Stimulated activated CD4-positive, alpha-beta T cell treated with anti-CD3 and anti-CD28 coated beads, Interleukin-15, amount 100 ng/mL, for 48 hours (primary cell): ENCODE data around the gene CREBBP.

Source experiments
- DNase-seq, 2 donors: peaks; one replicate each; pipeline ENCODE4 v3.0.0-alpha.2; 2020; ENCODE audit warnings: low read depth in 2 of 2

The CREBBP gene

GRCh38 chr16:3856367-3857141 is 24.0 kb downstream of the CREBBP start:
- DNase-seq, result no peak

- DNase-seq, result no peak
These were observed 25.6 kb downstream of the CREBBP start for GRCh38 chr16:3854750-3855541.

DNA sequence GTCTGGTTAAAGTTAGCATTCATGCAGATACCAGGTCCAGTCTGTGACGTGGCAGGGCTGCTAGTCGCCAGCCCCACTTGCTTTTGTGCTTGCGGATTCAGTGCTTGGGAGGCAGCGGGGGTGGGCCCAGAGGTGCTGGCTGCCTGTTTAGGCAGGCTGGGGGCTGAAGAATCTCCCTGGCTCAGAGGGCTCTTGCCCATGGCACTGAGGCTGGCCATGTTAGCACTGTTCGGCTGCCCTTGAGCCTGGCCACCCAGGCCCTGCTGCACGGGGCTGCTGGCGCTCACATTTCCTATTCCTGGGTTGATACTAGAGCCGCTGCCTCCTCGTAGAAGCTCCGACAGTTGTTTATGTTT is 30.0 kb downstream of the CREBBP start:
- DNase-seq, result no peak

GRCh38 chr16:3849751-3850543 is 30.6 kb downstream of the CREBBP start:
- no peak for DNase-seq

DNA sequence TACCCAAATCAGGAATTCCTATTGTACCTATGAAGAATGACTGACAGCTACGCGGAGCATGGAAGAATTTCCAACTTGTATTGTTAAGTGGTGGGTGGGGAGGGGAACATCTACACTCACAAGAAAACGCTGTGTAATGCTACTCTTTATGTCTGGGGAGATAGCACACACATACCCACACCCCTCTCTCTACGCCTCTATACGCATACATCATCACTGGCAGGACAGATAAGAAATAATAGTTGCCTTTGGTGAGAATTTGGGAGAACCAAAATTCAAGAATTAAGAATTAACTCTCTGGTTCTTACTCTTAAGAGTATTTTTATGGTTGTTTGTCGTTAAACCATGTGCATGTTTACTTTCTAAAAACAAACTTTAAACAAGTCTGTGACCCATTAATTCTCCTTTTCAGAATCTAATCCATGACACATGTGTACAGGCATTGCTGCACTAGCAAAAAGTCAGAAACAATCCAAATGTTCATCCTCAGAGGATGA is 33.9 kb downstream of the CREBBP start:
- no peak for DNase-seq

- DNase-seq, result no peak
These were observed 34.4 kb downstream of the CREBBP start for GRCh38 chr16:3846087-3846486.

GRCh38 chr16:3842994-3843393 is 37.5 kb downstream of the CREBBP start:
- no peak for DNase-seq

DNA sequence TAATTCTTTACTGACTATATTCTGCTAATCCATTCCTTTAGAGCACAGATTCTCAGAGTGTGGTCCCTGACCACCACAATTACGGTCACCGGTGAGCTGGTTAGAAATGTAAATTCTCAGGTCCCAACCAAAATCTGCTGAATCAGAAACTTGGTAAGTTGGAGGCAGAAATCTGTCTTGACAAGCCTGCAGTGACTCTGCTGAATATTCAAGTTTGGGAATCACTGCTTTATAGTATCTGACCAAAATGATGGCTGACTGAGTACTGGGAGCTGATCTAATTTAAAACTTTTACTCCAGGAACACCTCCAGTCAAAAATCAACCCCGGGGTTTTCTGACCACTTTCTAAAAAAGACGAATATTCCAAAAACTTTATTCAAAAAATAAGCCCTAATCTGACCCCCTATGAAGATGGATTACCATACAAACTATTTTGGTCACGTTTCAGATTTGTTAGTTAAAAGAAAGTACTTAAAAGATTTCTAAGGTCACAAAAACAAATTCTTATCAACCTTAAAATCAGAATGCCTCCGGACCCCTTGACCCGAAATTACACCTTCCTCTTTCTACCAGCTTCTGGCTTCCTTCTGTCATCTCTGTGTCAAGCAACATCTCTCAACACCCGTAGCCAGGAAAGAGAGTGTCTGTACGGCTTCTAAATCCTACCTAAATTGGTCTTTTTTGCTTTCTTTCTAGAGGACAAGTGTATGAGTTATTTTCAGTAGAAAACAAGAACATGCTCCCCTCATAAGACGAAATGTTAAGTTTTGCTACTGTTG is 38.6 kb downstream of the CREBBP start:
- DNase-seq, result no peak

DNA sequence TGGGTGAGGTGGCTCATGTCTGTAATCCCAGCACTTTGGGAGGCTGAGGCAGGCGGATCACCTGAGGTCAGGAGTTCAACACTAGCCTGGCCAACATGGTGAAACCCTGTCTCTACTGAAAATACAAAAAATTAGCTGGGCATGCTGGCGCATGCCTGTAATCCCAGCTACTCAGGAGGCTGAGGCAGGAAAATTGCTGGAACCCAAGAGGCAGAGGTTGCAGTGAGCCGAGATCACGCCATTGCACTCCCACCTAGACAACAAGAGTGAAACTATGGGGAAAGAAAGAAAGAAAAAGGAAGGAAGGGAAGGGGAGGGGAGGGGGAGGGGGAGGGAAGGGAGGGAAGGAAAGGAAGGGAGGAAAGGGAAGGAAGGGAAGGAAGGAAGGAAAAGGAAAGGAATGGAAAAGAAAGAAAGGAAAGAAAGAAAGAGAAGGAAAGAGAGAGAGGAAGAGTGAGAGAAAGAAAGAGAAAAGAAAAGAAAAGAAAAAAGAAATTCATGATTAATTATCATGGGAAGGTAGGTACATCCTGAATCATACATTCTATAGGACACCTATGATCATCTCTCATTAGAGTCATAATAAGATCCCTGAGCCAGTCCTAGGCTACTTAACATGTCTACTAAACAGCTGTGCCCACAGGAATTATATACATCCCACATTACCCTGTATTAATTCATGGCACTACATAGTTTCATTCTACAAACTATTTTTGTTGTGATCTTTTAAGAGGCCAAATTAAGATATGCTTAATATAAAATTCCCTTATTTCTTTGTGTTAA is 40.9 kb downstream of the CREBBP start:
- DNase-seq, result no peak

- no peak for DNase-seq
These were observed 41.7 kb downstream of the CREBBP start for GRCh38 chr16:3838600-3839401.

- no peak for DNase-seq
These were observed 42.5 kb downstream of the CREBBP start for GRCh38 chr16:3837851-3838586.

DNA sequence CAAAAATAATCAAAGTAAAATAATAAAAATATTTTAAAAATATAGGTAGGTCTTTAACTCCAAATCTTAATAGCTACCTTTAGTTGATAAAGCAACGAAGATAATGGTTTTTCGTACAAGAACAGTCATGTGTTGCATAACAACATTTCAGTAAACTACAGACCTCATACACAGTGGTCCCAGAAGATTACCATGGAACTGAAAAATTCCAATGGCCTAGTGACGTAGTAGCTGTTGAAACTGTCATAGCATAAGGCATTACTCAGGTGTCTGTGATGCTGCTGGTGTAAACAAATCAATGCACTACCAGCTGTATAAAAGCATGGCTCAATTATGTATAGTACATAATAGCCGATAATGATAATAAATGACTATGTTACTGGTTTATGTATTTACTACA is 43.9 kb downstream of the CREBBP start:
- no peak for DNase-seq

DNA sequence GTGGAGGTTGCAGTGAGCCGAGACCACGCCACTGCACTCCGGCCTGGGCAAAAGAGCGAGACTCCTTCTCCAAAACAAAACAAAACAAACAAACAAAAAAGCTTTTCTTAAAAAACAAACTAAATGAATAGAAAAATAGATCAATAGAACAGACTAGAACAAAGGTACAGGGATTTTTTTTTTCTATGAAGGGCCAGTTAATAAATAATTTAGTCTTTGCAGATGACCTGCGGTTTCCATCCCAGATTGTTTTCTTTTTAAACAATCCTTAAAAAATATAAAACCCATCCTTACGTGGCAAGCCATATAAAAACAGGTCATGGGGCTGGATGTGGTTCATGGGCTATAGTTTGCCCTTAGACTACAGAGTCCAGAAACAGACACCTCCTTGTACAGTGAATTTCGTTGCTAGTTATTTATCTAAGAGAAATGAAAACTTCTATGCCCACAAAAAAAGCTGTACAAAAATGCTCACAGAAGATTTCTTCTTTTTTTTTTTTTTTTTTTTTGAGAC is 45.4 kb downstream of the CREBBP start:
- no peak for DNase-seq

- no peak for DNase-seq
These were observed 47.8 kb downstream of the CREBBP start for GRCh38 chr16:3832668-3833067.

DNA sequence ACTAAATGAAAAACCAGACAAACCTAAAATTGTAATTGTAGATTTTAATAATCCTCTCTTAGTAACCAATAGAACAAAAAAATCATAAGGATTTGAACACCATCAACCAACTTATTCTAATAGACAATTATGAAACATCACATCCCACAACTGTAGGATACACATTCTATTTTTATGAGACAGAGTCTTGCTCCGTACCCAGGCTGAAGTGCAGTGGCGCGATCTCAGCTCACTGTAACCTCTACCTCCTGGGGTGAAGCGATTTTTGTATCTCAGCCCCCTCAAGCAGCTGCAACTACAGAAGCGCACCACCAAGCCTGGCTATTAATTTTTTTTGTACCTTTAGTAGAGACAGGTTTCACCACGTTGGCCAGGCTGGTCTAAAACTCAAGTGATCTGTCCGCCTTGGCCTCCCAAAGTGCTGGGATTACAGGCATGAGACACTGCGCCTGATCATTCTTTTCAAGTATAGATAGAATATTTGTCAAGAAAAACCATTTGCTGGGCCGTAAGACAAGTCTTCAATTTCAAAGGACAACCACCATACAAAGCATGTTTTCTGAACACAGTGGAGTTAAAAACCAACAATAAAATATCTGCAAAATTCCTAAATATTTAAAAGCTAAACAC is 49.8 kb downstream of the CREBBP start:
- no peak for DNase-seq

- DNase-seq, result no peak
These were observed 50.6 kb downstream of the CREBBP start for GRCh38 chr16:3829631-3830536.

DNA sequence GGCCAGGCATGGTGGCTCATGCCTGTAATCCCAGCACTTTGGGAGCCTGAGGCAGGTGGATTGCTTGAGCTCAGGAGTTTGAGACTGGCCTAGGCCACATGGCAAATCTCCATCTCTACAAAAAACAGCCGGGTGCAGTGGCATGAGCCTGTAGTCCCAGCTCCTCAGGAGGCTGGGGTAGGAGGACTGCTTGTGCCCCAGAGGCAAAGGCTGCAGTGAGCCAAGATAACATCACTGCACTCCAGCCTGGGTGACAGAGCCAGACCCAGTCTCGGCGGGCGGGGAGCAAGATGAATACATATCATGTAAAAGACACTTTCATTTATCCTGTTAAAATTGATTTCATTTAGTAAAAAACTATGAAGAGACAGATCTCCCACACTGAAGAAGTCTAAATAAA is 54.6 kb downstream of the CREBBP start:
- DNase-seq, result no peak
